Liver (tissue), 9 donors: Measurements from ENCODE around the gene RAI1. TPM values are rescaled to one million over a fixed set of nuclear protein-coding genes. Genes with fewer than 3 reads are reported as not detected.

Experiments
- DNase-seq: peaks from one replicate; pipeline ENCODE4 v3.0.0-alpha.2; 2017; ENCODE audit warnings: low spot score
- H3K27ac ChIP-seq, 2 donors: one replicate each; pipeline ENCODE4 v1.7.0; 2013; ENCODE audit warnings: inconsistent platforms in 2 of 2, low read length in 2 of 2, control low read depth in 1 of 2, low read depth in 1 of 2, mild to moderate bottlenecking in 1 of 2
- H3K27me3 ChIP-seq, 4 donors: one replicate each; pipeline versions ENCODE4 v1.6.1 to v1.7.0; 2013; ENCODE audit warnings: low read length in 3 of 4, inconsistent platforms in 1 of 4, mild to moderate bottlenecking in 1 of 4, moderate library complexity in 1 of 4; ENCODE audit not compliant: control insufficient read depth in 4 of 4, insufficient read depth in 4 of 4
- H3K36me3 ChIP-seq, 4 donors: one replicate each; pipeline versions ENCODE4 v1.6.1 to v1.7.0; 2013; ENCODE audit warnings: low read length in 3 of 4, mild to moderate bottlenecking in 3 of 4, low read depth in 1 of 4, moderate library complexity in 1 of 4; ENCODE audit not compliant: control insufficient read depth in 4 of 4, insufficient read depth in 3 of 4
- H3K4me1 ChIP-seq, 4 donors: one replicate each; pipeline versions ENCODE4 v1.6.1 to v1.7.0; 2013; ENCODE audit warnings: low read length in 3 of 4, mild to moderate bottlenecking in 3 of 4, moderate library complexity in 1 of 4; ENCODE audit not compliant: control insufficient read depth in 4 of 4, insufficient read depth in 4 of 4
- H3K4me3 ChIP-seq, 3 donors: one replicate each; pipeline versions ENCODE4 v1.6.1 to v1.7.0; 2013; ENCODE audit warnings: low read length in 3 of 3, control low read depth in 1 of 3, low read depth in 1 of 3, mild to moderate bottlenecking in 1 of 3
- H3K9ac ChIP-seq, 2 donors: one replicate each; pipeline ENCODE4 v1.7.0; 2013; ENCODE audit warnings: low read length in 2 of 2, mild to moderate bottlenecking in 2 of 2, moderate library complexity in 2 of 2, control low read depth in 1 of 2, low read depth in 1 of 2
- H3K9me3 ChIP-seq, 4 donors: one replicate each; pipeline versions ENCODE4 v1.6.1 to v1.7.0; 2013; ENCODE audit warnings: low read length in 3 of 4; ENCODE audit not compliant: control insufficient read depth in 4 of 4
- EGR1 ChIP-seq, 2 donors: IDR thresholded peaks; 2 replicates each; pipeline ENCODE4 v1.6.1; 2016 to 2018; ENCODE audit warnings: antibody characterized with exemption in 2 of 2, low read depth in 2 of 2
- FOXA1 ChIP-seq: IDR thresholded peaks from 2 replicates; pipeline ENCODE4 v1.6.1; 2016; ENCODE audit warnings: antibody characterized with exemption
- FOXA2 ChIP-seq: IDR thresholded peaks from 2 replicates; pipeline ENCODE4 v1.6.1; 2016; ENCODE audit warnings: antibody characterized with exemption
- GABPA ChIP-seq, 2 donors: IDR thresholded peaks in 1 of 2; conservative IDR thresholded peaks in 1 of 2; 2 replicates each; pipeline ENCODE4 v1.6.1; 2016; ENCODE audit warnings: antibody characterized with exemption in 2 of 2, mild to moderate bottlenecking in 1 of 2, moderate library complexity in 1 of 2
- HNF4A ChIP-seq, 2 donors: conservative IDR thresholded peaks; 2 replicates each; pipeline ENCODE4 v1.6.1; 2016; ENCODE audit warnings: antibody characterized with exemption in 2 of 2, mild to moderate bottlenecking in 2 of 2
- HNF4G ChIP-seq: IDR thresholded peaks from 2 replicates; pipeline ENCODE4 v1.6.1; 2016; ENCODE audit warnings: antibody characterized with exemption
- JUND ChIP-seq, 2 donors: IDR thresholded peaks; 2 replicates each; pipeline ENCODE4 v1.6.1; 2016; ENCODE audit warnings: antibody characterized with exemption in 2 of 2
- NR2F2 ChIP-seq: IDR thresholded peaks from 2 replicates; pipeline ENCODE4 v1.6.1; 2016; ENCODE audit warnings: antibody characterized with exemption
- RAD21 ChIP-seq, 2 donors: IDR thresholded peaks; 2 replicates each; pipeline ENCODE4 v1.6.1; 2016; ENCODE audit warnings: antibody characterized with exemption in 2 of 2, mild to moderate bottlenecking in 2 of 2
- RXRA ChIP-seq, 2 donors: IDR thresholded peaks; 2 replicates each; pipeline ENCODE4 v1.6.1; 2017 to 2018; ENCODE audit warnings: antibody characterized with exemption in 2 of 2, mild to moderate bottlenecking in 1 of 2
- SP1 ChIP-seq: IDR thresholded peaks from 2 replicates; pipeline ENCODE4 v1.6.1; 2018; ENCODE audit warnings: antibody characterized with exemption, mild to moderate bottlenecking
- TAF1 ChIP-seq: conservative IDR thresholded peaks from 2 replicates; pipeline ENCODE4 v1.6.1; 2016; ENCODE audit warnings: antibody characterized with exemption, mild to moderate bottlenecking
- YY1 ChIP-seq: IDR thresholded peaks from 2 replicates; pipeline ENCODE4 v1.6.1; 2016; ENCODE audit warnings: antibody characterized with exemption, mild to moderate bottlenecking
- WGBS: extraction: QIAGEN DNeasy Blood & Tissue Kit; methylation state at CpG from one replicate; pipeline ENCODE4 v1.1.7; 2013; 5-methylcytosine and 5-hydroxymethylcytosine counted together
- polyA plus RNA-seq, 2 donors: library from polyadenylated mRNA; stranded (reverse) in 1 of 2; unstranded in 1 of 2; fragments of 200-250 nt in 1 of 2; fragments of >200 nt in 1 of 2; fragmentation: Nextera tagmentation in 1 of 2; extraction: Ambion mirVana in 1 of 2; gene quantifications; one replicate each; pipeline versions ENCODE4 v1.2.1 to v1.2.3, GENCODE V29; 2013 to 2015
- total RNA-seq, 2 donors: library from RNA; depleted of rRNA; stranded (reverse); fragments of >200 nt; gene quantifications; one replicate each; pipeline ENCODE4 v1.2.3, GENCODE V29; 2014
- TF ChIP-seq, protein P1 (sequence below): IDR thresholded peaks from 2 replicates; pipeline ENCODE4 v1.6.1; 2016; ENCODE audit warnings: antibody characterized with exemption, mild to moderate bottlenecking
- TF ChIP-seq, protein P2 (sequence below): IDR thresholded peaks from 2 replicates; pipeline ENCODE4 v1.6.1; 2016; ENCODE audit warnings: antibody characterized with exemption
- TF ChIP-seq, protein P3 (sequence below): fragments of 150-350 bp; IDR thresholded peaks from 2 replicates; pipeline ENCODE4 v1.5.1; 2017; ENCODE audit warnings: improper control_type of control experiment, low read depth, low read length; ENCODE audit not compliant: missing input control
- TF ChIP-seq, protein P4 (sequence below): IDR thresholded peaks from 2 replicates; pipeline ENCODE4 v1.6.1; 2016; ENCODE audit warnings: antibody characterized with exemption
- donor health status: healthy.
- donor health status: healthy.
- donor health status: healthy.
- donor health status: healthy.
- donor health status: healthy.

The RAI1 gene
- total and polyA plus RNA-seq, 4 donors, result 0.57 to 7.6 (median 5.3) TPM

DNA sequence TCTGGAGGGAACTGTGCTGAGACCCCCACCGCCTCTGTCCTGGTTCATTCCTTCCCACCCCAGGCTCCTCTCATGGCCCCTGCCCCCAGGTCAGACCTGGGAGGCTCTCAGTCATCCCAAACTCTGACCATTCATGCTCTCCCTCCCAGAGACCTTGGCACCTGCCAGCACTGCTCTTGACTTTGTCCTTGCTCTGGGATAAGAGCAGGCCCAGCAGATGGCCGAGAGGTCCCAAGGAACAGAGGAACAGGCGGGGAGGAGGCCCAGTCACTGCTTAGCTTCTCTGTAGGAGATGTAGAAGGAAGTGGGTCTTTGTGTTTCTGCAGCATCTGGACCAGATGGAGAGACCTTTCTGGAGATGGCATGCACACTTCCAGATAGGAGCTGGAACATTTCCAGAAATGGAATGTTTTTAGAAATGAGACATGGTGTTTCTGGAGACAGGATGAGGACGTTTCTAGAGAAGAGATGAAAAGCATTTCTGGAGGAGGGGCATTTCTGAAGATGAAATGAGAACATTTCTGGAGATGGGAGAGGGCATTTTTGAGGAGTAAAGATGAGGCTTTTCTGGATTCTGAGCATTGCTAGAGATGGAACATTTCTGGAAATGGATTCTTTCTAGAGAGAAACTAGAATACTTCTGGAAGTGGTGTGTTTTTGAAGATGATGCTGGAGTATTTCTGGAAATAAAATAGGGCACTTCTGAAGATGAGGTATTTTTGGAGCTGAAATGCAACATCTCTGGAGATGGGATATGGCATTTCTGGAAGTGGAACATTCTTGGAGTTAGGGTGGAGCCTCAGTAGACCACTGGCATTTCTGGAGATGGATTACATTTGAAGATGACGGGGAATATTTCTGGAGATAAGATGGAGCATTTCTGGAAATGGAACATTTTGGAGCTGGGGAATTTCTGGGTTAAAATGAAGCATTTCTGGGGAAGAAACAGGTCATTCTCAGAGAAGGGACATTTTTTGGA is 55.2 kb downstream of the RAI1 start (continued):
- TF ChIP-seq, protein P1, sequence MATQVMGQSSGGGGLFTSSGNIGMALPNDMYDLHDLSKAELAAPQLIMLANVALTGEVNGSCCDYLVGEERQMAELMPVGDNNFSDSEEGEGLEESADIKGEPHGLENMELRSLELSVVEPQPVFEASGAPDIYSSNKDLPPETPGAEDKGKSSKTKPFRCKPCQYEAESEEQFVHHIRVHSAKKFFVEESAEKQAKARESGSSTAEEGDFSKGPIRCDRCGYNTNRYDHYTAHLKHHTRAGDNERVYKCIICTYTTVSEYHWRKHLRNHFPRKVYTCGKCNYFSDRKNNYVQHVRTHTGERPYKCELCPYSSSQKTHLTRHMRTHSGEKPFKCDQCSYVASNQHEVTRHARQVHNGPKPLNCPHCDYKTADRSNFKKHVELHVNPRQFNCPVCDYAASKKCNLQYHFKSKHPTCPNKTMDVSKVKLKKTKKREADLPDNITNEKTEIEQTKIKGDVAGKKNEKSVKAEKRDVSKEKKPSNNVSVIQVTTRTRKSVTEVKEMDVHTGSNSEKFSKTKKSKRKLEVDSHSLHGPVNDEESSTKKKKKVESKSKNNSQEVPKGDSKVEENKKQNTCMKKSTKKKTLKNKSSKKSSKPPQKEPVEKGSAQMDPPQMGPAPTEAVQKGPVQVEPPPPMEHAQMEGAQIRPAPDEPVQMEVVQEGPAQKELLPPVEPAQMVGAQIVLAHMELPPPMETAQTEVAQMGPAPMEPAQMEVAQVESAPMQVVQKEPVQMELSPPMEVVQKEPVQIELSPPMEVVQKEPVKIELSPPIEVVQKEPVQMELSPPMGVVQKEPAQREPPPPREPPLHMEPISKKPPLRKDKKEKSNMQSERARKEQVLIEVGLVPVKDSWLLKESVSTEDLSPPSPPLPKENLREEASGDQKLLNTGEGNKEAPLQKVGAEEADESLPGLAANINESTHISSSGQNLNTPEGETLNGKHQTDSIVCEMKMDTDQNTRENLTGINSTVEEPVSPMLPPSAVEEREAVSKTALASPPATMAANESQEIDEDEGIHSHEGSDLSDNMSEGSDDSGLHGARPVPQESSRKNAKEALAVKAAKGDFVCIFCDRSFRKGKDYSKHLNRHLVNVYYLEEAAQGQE, result no peak
- TF ChIP-seq YY1 (no peak), FOXA2 (no peak), SP1 (no peak), HNF4A (conservative IDR thresholded peaks at IDR 0.05) (no peak), HNF4G (no peak)
- TF ChIP-seq, protein P2, sequence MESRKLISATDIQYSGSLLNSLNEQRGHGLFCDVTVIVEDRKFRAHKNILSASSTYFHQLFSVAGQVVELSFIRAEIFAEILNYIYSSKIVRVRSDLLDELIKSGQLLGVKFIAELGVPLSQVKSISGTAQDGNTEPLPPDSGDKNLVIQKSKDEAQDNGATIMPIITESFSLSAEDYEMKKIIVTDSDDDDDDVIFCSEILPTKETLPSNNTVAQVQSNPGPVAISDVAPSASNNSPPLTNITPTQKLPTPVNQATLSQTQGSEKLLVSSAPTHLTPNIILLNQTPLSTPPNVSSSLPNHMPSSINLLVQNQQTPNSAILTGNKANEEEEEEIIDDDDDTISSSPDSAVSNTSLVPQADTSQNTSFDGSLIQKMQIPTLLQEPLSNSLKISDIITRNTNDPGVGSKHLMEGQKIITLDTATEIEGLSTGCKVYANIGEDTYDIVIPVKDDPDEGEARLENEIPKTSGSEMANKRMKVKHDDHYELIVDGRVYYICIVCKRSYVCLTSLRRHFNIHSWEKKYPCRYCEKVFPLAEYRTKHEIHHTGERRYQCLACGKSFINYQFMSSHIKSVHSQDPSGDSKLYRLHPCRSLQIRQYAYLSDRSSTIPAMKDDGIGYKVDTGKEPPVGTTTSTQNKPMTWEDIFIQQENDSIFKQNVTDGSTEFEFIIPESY, result no peak

DNA sequence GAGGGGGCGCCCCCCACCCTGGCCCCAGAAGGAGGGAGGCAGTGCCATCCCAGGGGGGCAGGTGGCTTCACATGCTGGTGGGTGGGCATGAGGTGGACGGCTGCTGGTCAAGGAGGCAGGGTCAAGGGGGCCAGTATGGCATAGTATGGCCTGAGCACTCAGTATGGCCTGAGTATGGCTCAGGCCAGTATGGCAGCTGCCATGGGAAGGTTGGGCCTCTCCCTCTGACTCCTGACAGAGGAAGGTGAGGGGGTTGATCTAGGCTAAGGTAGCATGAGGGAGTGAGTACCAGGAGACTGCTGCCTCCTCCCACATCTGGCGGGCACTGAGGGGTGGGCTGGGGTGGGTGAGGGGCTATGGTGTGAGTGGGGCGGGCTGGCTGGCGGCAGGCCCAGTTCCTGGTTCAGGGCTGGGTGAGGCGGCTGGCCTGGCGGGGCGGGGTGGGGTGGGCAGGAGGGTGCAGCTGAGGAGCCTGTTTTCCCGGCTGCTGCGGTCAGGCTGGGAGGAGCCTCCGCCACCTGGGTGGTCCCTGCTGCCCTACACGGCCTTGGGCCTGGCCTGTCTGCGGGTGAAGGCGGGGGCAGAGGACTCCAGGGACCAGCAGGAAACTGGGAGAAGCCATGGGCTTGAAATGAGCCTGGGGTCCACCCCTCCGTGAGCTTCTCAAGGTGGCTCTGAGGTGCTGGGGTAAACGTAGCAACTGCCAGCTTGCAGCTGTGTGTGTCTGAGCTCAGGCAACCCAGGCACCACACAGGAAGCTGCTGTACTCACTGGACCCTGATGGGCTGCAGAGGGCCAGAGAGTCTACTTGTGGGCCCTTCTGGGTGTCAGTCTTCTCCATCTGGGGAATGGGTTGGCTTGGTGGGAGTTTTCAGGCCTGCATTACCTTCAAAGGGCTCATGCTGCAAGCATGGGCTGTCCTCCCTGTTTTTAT is 57.0 kb downstream of the RAI1 start:
- Histone ChIP-seq H3K9me3 (no peaks in the 10 kb centered on the region), H3K27me3 (no peaks in the 10 kb centered on the region), H3K36me3 (peaks cover 0 to under 1% (median 0%) of the 10 kb centered on the region in 4 donors), H3K4me3 (no peak overlapping the region), H3K4me1 (peaks cover 0 to 8% (median 5%) of the 10 kb centered on the region in 4 donors), H3K9ac (no peak overlapping the region), H3K27ac (no peak overlapping the region)
- 78% methylated on average over 16 of the region's 16 CpGs for WGBS
- DNase-seq, result no peak
- TF ChIP-seq TAF1 (no peak), FOXA1 (no peak), GABPA (IDR thresholded peaks at IDR 0.05 in 1 of 2, conservative IDR thresholded peaks at IDR 0.05 in 1 of 2) (no peak), NR2F2 (no peak), SP1 (no peak), JUND (IDR thresholded peaks at IDR 0.05) (no peak), YY1 (no peak), EGR1 (IDR thresholded peaks at IDR 0.05; ENCODE audit: low read depth in 2 of 2) (no peak), HNF4A (conservative IDR thresholded peaks at IDR 0.05) (no peak), RAD21 (IDR thresholded peaks at IDR 0.05) (no peak), RXRA (IDR thresholded peaks at IDR 0.05) (no peak)
- TF ChIP-seq, protein P3, sequence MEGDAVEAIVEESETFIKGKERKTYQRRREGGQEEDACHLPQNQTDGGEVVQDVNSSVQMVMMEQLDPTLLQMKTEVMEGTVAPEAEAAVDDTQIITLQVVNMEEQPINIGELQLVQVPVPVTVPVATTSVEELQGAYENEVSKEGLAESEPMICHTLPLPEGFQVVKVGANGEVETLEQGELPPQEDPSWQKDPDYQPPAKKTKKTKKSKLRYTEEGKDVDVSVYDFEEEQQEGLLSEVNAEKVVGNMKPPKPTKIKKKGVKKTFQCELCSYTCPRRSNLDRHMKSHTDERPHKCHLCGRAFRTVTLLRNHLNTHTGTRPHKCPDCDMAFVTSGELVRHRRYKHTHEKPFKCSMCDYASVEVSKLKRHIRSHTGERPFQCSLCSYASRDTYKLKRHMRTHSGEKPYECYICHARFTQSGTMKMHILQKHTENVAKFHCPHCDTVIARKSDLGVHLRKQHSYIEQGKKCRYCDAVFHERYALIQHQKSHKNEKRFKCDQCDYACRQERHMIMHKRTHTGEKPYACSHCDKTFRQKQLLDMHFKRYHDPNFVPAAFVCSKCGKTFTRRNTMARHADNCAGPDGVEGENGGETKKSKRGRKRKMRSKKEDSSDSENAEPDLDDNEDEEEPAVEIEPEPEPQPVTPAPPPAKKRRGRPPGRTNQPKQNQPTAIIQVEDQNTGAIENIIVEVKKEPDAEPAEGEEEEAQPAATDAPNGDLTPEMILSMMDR, result no peak
- TF ChIP-seq, protein P4, sequence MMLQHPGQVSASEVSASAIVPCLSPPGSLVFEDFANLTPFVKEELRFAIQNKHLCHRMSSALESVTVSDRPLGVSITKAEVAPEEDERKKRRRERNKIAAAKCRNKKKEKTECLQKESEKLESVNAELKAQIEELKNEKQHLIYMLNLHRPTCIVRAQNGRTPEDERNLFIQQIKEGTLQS, result no peak
- TF ChIP-seq, protein P1, result no peak
